CD14-positive monocyte (primary cell): ENCODE measurements around the gene MAML3. TPM values are rescaled to one million over a fixed set of nuclear protein-coding genes. Genes with fewer than 3 reads are reported as not detected.

Experiments
- DNase-seq, 3 donors: peaks; one replicate each; pipeline ENCODE4 v3.0.0-alpha.2; 2011 to 2022
- H2AFZ ChIP-seq: 2 replicates; pipeline ENCODE4 v1.6.0; 2012; ENCODE audit warnings: mild to moderate bottlenecking, low read depth, low read length, inconsistent platforms; ENCODE audit not compliant: insufficient read depth, poor library complexity, severe bottlenecking
- H3K27ac ChIP-seq, 2 donors: 1 replicate in 1 of 2; 2 replicates in 1 of 2; pipeline ENCODE4 v1.5.1; 2012 to 2013; ENCODE audit warnings: low read length in 2 of 2, control low read depth in 1 of 2, inconsistent platforms in 1 of 2, low read depth in 1 of 2, mild to moderate bottlenecking in 1 of 2
- H3K27me3 ChIP-seq, 2 donors: one replicate each; pipeline versions ENCODE4 v1.6.0 to v1.6.1; 2011 to 2013; ENCODE audit warnings: low read length in 2 of 2; ENCODE audit not compliant: control insufficient read depth in 2 of 2, insufficient read depth in 2 of 2
- H3K36me3 ChIP-seq, 2 donors: replicated peaks in 1 of 2; 1 replicate in 1 of 2; 2 replicates in 1 of 2; pipeline versions ENCODE4 v1.5.1 to v1.6.1; 2012 to 2013; ENCODE audit warnings: low read length in 2 of 2, control low read depth in 1 of 2, inconsistent platforms in 1 of 2, mild to moderate bottlenecking in 1 of 2; ENCODE audit not compliant: insufficient read depth in 2 of 2, control insufficient read depth in 1 of 2
- H3K4me1 ChIP-seq, 2 donors: 1 replicate in 1 of 2; 2 replicates in 1 of 2; pipeline versions ENCODE4 v1.5.1 to v1.6.1; 2012 to 2013; ENCODE audit warnings: low read length in 2 of 2, control low read depth in 1 of 2, inconsistent platforms in 1 of 2, mild to moderate bottlenecking in 1 of 2, moderate library complexity in 1 of 2; ENCODE audit not compliant: insufficient read depth in 2 of 2, control insufficient read depth in 1 of 2
- H3K4me2 ChIP-seq: replicated peaks from 2 replicates; pipeline ENCODE3; 2012; ENCODE audit warnings: low read length, moderate library complexity, mild to moderate bottlenecking; ENCODE audit not compliant: poor library complexity, severe bottlenecking; ENCODE audit errors: extremely low read depth
- H3K4me3 ChIP-seq, 3 experiments: fragments of 200-600 bp in 1 of 3; sonication (generic) in 1 of 3; replicated peaks in 1 of 3; 1 replicate in 2 of 3; 2 replicates in 1 of 3; pipeline ENCODE4 v1.5.1; 2011 to 2013; ENCODE audit warnings: low read length in 3 of 3, mild to moderate bottlenecking in 3 of 3, control low read depth in 2 of 3, low read depth in 2 of 3, inconsistent platforms in 1 of 3, moderate library complexity in 1 of 3
- H3K79me2 ChIP-seq: 2 replicates; pipeline ENCODE4 v1.6.0; 2012; ENCODE audit warnings: mild to moderate bottlenecking, control low read depth, inconsistent platforms, low read length, moderate library complexity; ENCODE audit not compliant: insufficient read depth
- H3K9ac ChIP-seq: 2 replicates; pipeline ENCODE4 v1.6.0; 2017; ENCODE audit warnings: low read length, mild to moderate bottlenecking; ENCODE audit not compliant: insufficient read depth, poor library complexity, severe bottlenecking
- H3K9me3 ChIP-seq, 2 donors: replicated peaks in 1 of 2; 1 replicate in 1 of 2; 2 replicates in 1 of 2; pipeline versions ENCODE4 v1.5.1 to v1.6.1; 2012 to 2013; ENCODE audit warnings: low read length in 2 of 2, control low read depth in 1 of 2; ENCODE audit not compliant: control insufficient read depth in 1 of 2, insufficient read depth in 1 of 2
- H4K20me1 ChIP-seq: 2 replicates; pipeline ENCODE4 v1.6.0; 2012; ENCODE audit warnings: mild to moderate bottlenecking, low read length, control low read depth, moderate library complexity; ENCODE audit not compliant: insufficient read depth
- H3K27ac Mint-ChIP-seq, 7 donors: one replicate each; pipeline ENCODE4 v1.8.0; 2020; ENCODE audit warnings: mild to moderate bottlenecking in 7 of 7, mixed read lengths in 7 of 7, moderate library complexity in 6 of 7, inconsistent platforms in 2 of 7
- H3K27me3 Mint-ChIP-seq, 3 donors: one replicate each; pipeline ENCODE4 v1.8.0; 2021 to 2022; ENCODE audit warnings: low read depth in 3 of 3, mild to moderate bottlenecking in 3 of 3, mixed read lengths in 3 of 3, moderate library complexity in 3 of 3, inconsistent platforms in 1 of 3
- H3K36me3 Mint-ChIP-seq, 2 donors: one replicate each; pipeline ENCODE4 v1.8.0; 2020; ENCODE audit warnings: mixed read lengths in 2 of 2, inconsistent platforms in 1 of 2, mild to moderate bottlenecking in 1 of 2
- H3K4me1 Mint-ChIP-seq: one replicate; pipeline ENCODE4 v1.8.0; 2020; ENCODE audit warnings: mild to moderate bottlenecking, mixed read lengths
- H3K4me3 Mint-ChIP-seq, 2 donors: one replicate each; pipeline ENCODE4 v1.8.0; 2020; ENCODE audit warnings: mild to moderate bottlenecking in 2 of 2, mixed read lengths in 2 of 2, moderate library complexity in 1 of 2
- H3K9me3 Mint-ChIP-seq, 7 donors: one replicate each; pipeline ENCODE4 v1.8.0; 2020 to 2022; ENCODE audit warnings: mixed read lengths in 7 of 7, mild to moderate bottlenecking in 6 of 7, moderate library complexity in 6 of 7, inconsistent platforms in 2 of 7
- CTCF ChIP-seq: fragments of 200-600 bp; IDR thresholded peaks from one replicate; pipeline ENCODE4 v1.8.0; 2022; ENCODE audit warnings: antibody characterized with exemption, mild to moderate bottlenecking
- WGBS: methylation state at CpG from one replicate; pipeline ENCODE4 v1.1.5; 2013; ENCODE audit warnings: missing lambda C conversion rate; ENCODE audit not compliant: insufficient coverage; 5-methylcytosine and 5-hydroxymethylcytosine counted together
- intact Hi-C, 2 donors: fragments of 100-400 bp; cut with micrococcal nuclease; formaldehyde crosslinking; loops; one replicate each; pipeline versions ENCODE4 v1.15.0 to v1.15.1; 2023
- polyA plus RNA-seq, 3 donors: library from polyadenylated mRNA; depleted of rRNA in 1 of 3; unstranded in 2 of 3; stranded (reverse) in 1 of 3; fragments of 300-500 nt in 2 of 3; fragments of >200 nt in 1 of 3; fragmentation: Illumina TruSeq in 2 of 3; gene quantifications; 1 replicate in 2 of 3; 2 replicates in 1 of 3; pipeline ENCODE4 v1.2.3, GENCODE V29; 2012 to 2021

Gene MAML3
- polyA plus RNA-seq, 3 donors = 1.5 to 6.5 (median 2.3) TPM

GRCh38 chr4:140105436-140105835 lies 48.5 kb downstream of the MAML3 start:
- no peaks in the 10 kb centered on the region for H3K27me3 ChIP-seq
- H3K36me3 ChIP-seq = no peaks in the 10 kb centered on the region
- H3K27ac Mint-ChIP-seq = peak overlapping the region in 1 of 7 donors; percentile 43
- intact Hi-C loops = no loop called here
- H4K20me1 ChIP-seq = peaks cover 6% of the 10 kb centered on the region
- H3K4me1 Mint-ChIP-seq = peaks cover 57% of the 10 kb centered on the region
- H2AFZ ChIP-seq = no peak overlapping the region
- H3K4me3 Mint-ChIP-seq = no peak overlapping the region
- H3K9me3 Mint-ChIP-seq = peaks cover 0 to 8% (median 5%) of the 10 kb centered on the region in 7 donors
- no CpG with 5 or more reads among the region's 2 CpGs for WGBS
- H3K4me1 ChIP-seq = peaks cover 28 to 39% of the 10 kb centered on the region in 2 donors
- peaks cover 0 to 5% of the 10 kb centered on the region in 2 donors for H3K9me3 ChIP-seq
- no peak for DNase-seq
- no peak overlapping the region for H3K4me3 ChIP-seq
- no peak for TF ChIP-seq CTCF
- peaks cover 0 to 2% (median 0%) of the 10 kb centered on the region in 3 donors for H3K27me3 Mint-ChIP-seq
- peaks cover 6 to 10% of the 10 kb centered on the region in 2 donors for H3K36me3 Mint-ChIP-seq
- H3K27ac ChIP-seq = no peak overlapping the region
- no peak overlapping the region for H3K9ac ChIP-seq
- peaks cover 72% of the 10 kb centered on the region for H3K79me2 ChIP-seq
- no peak overlapping the region for H3K4me2 ChIP-seq

- H3K9me3 ChIP-seq = peaks cover 0 to 5% of the 10 kb centered on the region in 2 donors
- no peaks in the 10 kb centered on the region for H3K27me3 Mint-ChIP-seq
- no peak overlapping the region for H3K9ac ChIP-seq
- H3K4me3 ChIP-seq = peak overlapping the region in 1 of 3 experiments; percentile 5
- WGBS = 0% methylated on average over 2 of the region's 3 CpGs
- DNase-seq = peak; percentile 92 to 98 (median 97)
- H4K20me1 ChIP-seq = no peaks in the 10 kb centered on the region
- H3K27me3 ChIP-seq = no peaks in the 10 kb centered on the region
- no peak overlapping the region for H3K4me3 Mint-ChIP-seq
- peaks cover 65% of the 10 kb centered on the region for H3K4me1 Mint-ChIP-seq
- TF ChIP-seq CTCF = no peak
- H3K4me2 ChIP-seq = peak overlapping the region; percentile 4
- H3K27ac ChIP-seq = peak overlapping the region; percentile 61 to 86
- intact Hi-C loops = loop anchor here in 1 of 2 donors (5.0 kb wide), 1 partner anchor 34 kb away; no protein-coding TSS in a partner anchor
- no peaks in the 10 kb centered on the region for H3K36me3 ChIP-seq
- H3K36me3 Mint-ChIP-seq = peaks cover 6 to 10% of the 10 kb centered on the region in 2 donors
- peaks cover 45 to 51% of the 10 kb centered on the region in 2 donors for H3K4me1 ChIP-seq
- peaks cover 81% of the 10 kb centered on the region for H3K79me2 ChIP-seq
- peaks cover 0 to 8% (median 5%) of the 10 kb centered on the region in 7 donors for H3K9me3 Mint-ChIP-seq
- peak overlapping the region; percentile 83 to 96 (median 91) for H3K27ac Mint-ChIP-seq
- no peak overlapping the region for H2AFZ ChIP-seq
These were observed 50.3 kb downstream of the MAML3 start for GRCh38 chr4:140103676-140104075.
